SU-DHL-6 (cell line): ENCODE measurements around the gene VSTM5.

Experiments used
- CTCF ChIP-seq: fragments of 200-600 bp; sonication (generic); IDR thresholded peaks from one replicate; pipeline ENCODE4 v1.5.1; 2017; ENCODE audit warnings: antibody characterized with exemption, mild to moderate bottlenecking, low read length, moderate library complexity; ENCODE audit not compliant: insufficient read depth, poor library complexity, severe bottlenecking
- EZH2phosphoT487 ChIP-seq: fragments of 200-600 bp; sonication (generic), shearing (Covaris generic); conservative IDR thresholded peaks from 2 replicates; pipeline ENCODE4 v1.6.1; 2018; ENCODE audit warnings: mild to moderate bottlenecking, antibody characterized with exemption, low read length, moderate library complexity, mixed read lengths

GRCh38 chr11:93784145-93784934, 66.1 kb downstream of the VSTM5 start, which contains the start of gene MED17:
- TF ChIP-seq CTCF: no peak
- no peak for TF ChIP-seq EZH2phosphoT487
